Smooth muscle cell of trachea (primary cell): Measurements from ENCODE around the gene MSANTD4. TPM values are rescaled to one million over a fixed set of nuclear protein-coding genes. Genes with fewer than 3 reads are reported as not detected.

ENCODE experiments used
- total RNA-seq: library from RNA; depleted of rRNA; stranded (reverse); fragments of >200 nt; gene quantifications from 2 replicates; pipeline ENCODE4 v1.2.1, GENCODE V29; 2014

Gene MSANTD4
- total RNA-seq: 36.9 and 42.5 TPM in 2 replicates

DNA sequence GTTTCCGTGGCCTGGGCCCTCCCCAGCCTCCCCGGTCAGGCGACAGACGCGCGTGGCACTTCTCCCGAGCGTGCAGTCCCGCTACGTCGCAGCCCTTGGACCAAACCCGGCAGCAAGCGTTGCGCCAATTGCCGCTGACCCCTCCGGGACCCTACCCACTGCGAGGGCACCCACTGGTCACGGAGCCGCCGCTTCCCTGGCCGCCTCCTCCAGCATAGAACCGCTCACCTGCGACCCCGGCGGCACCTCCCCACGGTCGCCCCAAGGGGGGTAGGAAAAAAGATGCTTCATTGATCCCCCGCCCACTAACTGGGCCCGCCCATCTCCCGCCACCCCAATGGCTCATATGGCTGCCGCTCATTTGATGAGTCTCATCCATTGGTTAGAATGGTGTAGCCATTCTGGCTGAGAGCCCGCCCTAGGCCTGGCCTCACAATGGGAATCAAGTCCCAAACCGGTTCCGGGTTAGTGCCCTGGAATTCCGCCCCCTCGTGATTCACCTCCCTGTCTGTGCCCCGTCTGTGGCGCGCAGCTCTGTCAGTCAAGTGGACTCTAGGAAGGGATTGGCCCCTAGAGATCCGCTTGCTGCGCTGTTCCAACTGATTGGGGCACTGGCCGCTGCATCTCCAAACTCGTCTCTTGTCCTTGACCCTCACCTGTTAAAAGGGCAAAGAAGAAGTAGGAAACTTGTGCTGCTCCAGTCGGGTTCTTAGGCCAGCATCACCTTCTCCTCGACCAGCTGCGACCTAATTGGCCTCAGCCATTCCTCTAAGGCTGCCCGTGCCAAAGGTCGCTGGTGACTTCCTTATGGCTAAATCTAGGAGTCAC lies at the start of gene MSANTD4:
Gene MSANTD4 (minus strand): TSS at position 274 of the 828 bp plus-strand sequence. CDS start 11,323 bp downstream, outside the sequence.

Other genes with a start within 250 kb of the MSANTD4 start
- 3.5 and 5.5 TPM in 2 replicates for gene KBTBD3, start 55.1 kb upstream of the MSANTD4 start, total RNA-seq
- gene AASDHPPT, start 55.4 kb upstream of the MSANTD4 start, total RNA-seq: 45.7 and 48.3 TPM in 2 replicates